ENCODE data around the gene CASZ1.

The CASZ1 gene

DNA sequence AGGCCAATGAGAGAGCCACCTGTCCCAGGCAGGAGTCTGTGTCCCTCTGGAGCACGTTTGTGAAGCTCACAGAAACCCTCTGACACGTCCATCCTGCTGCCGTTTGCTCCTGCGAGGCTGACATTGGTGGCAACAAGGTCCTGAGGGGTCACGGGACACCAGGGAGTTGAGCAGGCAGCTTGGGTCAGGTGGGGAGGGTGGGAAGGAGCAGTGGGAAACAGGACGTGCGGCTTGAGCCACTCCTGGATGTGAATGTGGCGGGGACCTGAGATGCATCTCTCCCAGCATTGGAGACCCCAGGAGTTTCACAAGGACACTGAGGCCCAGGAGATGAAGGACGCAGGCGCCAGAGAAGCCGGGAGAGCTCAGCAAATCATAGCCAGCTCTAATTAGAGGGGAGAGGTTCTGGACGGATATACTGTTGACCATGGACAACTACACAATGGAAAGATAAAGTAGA is 172.7 kb downstream of the CASZ1 start:
- DNase-seq (ENCODE audit: extremely low spot score, insufficient read length, low read depth): no peak
- no peak for FAIRE-seq

DNA sequence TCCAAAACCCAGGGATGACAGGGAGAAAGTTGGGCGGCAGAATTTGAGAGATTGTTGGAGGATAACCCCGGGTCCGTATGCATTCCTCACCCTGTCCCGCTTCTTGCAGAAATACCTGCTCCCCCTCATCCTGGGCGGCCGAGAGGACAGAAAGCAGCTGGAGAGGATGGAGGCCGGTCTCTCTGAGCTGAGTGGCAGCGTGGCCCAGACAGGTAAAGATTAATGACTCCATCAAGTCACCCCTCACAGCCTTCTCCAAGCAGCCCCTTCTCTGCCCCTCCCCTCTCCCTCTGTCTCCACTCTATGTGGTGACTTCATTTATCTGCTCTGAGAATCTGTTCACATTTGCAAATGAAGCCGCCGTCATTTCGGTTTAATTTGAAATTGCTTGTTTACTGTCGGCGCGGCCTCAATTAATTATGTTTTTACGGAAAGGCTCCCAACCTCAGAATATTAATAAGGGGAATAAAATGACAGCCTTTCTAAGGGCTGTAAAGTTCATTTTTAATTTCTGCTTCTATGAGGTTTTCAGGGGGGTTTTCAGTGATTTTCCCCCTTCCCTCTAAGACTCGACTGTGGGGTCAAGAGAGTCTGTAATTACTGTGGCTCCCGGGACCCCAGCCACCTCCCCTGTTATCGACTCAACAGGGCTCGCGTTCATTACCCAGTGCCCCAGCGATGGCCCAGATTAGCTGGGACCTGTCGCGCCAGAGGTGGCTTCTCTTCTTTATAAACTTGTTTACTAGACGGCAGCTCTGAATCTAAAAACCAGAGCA is 173.3 kb downstream of the CASZ1 start:
- DNase-seq (ENCODE audit: extremely low spot score, insufficient read length, low read depth) (no peak), FAIRE-seq (no peak)

DNA sequence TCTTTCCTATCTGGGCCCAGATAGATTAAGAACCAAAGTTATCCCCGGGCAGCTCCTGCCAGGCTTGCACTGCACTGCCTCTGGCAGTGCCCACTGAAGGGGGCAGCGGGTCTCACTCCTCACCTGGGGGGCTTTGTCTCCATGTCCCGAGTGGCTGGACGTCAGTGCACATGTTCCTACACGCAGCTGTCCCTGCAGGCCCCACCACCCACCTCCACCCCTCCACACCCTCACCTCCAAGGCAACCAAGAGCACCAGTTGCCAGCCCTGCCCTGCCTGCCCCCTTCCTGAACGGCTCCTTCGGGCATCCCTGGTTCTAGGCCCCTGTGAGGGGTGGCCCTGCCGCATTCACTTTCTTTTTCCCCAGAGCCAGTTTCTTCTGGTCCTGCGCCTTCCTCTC is 174.5 kb downstream of the CASZ1 start:
- FAIRE-seq (no peak), DNase-seq (ENCODE audit: extremely low spot score, insufficient read length, low read depth) (no peak)

DNA sequence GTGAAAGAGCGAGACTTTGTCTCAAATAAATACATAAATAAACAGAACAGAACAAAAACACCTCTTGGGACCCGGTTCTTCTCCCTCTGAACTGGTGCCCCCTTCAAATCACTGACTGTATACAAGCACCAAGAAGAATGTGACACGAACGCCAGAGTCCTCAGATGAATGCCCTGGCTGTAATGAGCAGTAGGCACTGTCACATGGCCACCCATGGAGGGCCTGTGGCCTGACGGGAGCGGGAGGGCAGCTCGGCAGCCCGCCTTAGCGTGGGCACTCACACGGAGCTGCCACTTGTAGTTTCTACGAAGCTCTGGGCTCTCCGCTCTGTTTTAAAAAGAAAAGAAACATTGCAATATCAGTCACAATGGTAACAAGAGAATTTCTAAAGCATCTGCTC is 175.7 kb downstream of the CASZ1 start:
- FAIRE-seq (no peak), DNase-seq (ENCODE audit: extremely low spot score, insufficient read length, low read depth) (no peak)

- no peak for DNase-seq (ENCODE audit: extremely low spot score, insufficient read length, low read depth)
Observed at GRCh38 chr1:10617931-10618885, 178.2 kb downstream of the CASZ1 start.

GRCh38 chr1:10617318-10617717 is 179.1 kb downstream of the CASZ1 start:
- DNase-seq (ENCODE audit: extremely low spot score, insufficient read length, low read depth) (no peak), FAIRE-seq (no peak)

More at GRCh38 chr1:10617931-10618885, 178.2 kb downstream of the CASZ1 start:
- no peak for FAIRE-seq

GRCh38 chr1:10616696-10617095 is 179.8 kb downstream of the CASZ1 start:
- DNase-seq (ENCODE audit: extremely low spot score, insufficient read length, low read depth) (no peak), FAIRE-seq (no peak)

DNA sequence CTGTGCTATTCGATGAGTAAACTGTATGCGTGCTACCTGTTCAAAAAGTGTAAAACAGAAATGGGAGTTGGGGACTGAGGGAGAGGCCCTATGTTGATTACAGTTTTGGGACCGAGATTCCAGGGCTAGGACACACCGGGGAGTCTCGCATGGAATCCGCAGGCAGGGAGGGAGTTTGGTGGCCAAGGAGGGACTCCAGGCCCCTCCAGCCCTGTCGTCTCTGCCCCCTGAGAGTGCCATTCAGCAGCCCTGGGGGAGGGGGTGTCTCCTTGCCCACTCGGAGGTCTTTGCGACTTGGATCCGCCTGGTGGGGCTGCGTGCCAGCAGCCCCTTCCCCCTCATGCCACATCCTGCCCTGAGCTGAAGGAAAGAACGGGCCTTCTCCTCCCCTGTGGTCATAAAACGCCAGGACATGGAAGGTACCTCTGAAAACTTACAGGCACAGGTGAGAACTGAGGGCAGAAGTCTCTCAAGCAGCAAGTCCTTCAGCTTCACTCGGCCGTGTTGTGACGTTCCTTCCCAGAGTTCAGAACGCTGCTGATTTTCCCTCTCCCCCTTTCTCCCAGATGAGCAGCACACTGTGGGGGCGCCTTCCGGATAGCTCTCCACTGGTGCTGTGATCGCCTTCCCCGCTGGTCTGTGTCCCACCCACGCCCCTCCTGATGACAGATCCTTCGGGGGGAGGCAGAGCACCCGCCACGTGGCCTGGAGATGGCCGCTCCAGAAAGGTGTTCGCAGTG is 180.3 kb downstream of the CASZ1 start:
- DNase-seq (ENCODE audit: extremely low spot score, insufficient read length, low read depth): no peak
- FAIRE-seq: no peak

- no peak for FAIRE-seq
Observed at GRCh38 chr1:10615332-10615731, 181.1 kb downstream of the CASZ1 start.

GRCh38 chr1:10614377-10615225 is 181.8 kb downstream of the CASZ1 start:
- DNase-seq (ENCODE audit: extremely low spot score, insufficient read length, low read depth) (no peak), FAIRE-seq (no peak)

More at GRCh38 chr1:10615332-10615731, 181.1 kb downstream of the CASZ1 start:
- no peak for DNase-seq (ENCODE audit: extremely low spot score, insufficient read length, low read depth)

- no peak for DNase-seq (ENCODE audit: extremely low spot score, insufficient read length, low read depth)
- FAIRE-seq: no peak
Observed at GRCh38 chr1:10613861-10614260, 182.6 kb downstream of the CASZ1 start.

- DNase-seq (ENCODE audit: extremely low spot score, insufficient read length, low read depth) (no peak), FAIRE-seq (no peak)
Observed at GRCh38 chr1:10613340-10613739, 183.1 kb downstream of the CASZ1 start.

DNA sequence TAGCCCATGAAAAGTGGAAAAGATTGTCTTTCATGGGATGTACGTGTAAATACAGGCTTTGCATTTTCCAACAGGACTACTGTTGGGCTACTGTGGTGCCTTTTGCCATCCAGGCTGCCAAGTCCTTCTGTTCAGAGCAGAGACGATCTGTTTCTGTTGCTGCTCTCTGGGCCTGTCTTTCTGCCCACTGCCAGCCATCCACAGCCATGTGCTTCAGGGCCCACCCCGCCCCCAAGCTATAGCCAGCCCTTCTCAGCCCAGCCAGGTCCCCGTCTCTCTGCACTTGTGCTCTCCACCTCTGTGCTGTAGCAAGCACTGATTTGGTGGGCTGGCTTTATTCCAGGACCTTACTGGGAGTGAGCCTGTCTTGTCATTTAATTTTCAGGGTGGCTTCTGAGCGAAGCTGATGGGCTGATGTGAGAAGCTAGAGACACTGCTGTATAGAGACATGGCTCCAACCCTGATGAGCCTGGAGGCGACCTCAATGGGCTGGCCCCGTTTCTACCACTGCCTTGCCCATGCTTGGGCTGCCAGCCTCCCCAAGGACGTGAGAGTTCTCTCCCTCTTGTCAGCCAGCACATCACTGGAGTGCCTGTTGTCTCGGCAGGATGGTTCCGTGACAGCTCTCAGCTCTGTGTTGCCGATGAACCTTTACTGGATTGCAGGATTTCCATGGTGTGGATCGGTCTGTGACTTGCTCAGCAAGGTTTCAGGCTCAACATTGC is 183.8 kb downstream of the CASZ1 start:
- FAIRE-seq: no peak

GRCh38 chr1:10610901-10611600 is 185.4 kb downstream of the CASZ1 start:
- DNase-seq (ENCODE audit: extremely low spot score, insufficient read length, low read depth): no peak

More for the DNA sequence above, 183.8 kb downstream of the CASZ1 start:
- no peak for DNase-seq (ENCODE audit: extremely low spot score, insufficient read length, low read depth)

DNA sequence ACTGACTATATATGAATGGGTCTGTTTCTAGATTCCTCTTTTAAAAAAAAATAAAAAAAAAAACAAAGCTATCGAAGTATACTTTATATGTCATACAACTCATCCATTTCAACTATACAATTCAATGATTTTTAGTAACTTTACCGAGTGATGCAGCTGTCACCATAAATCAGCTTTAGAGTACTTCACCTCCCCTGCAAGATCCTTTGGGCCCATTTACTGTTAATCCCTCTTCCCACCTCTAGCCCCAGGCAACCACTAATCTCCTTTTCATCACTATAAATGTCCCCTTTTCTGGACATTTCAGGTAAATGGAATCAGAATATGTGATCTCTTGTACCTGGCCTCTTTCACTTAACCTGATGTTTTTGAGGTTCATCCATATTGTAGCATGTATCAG is 187.8 kb downstream of the CASZ1 start:
- FAIRE-seq: no peak
- no peak for DNase-seq (ENCODE audit: extremely low spot score, insufficient read length, low read depth)

More at GRCh38 chr1:10610901-10611600, 185.4 kb downstream of the CASZ1 start:
- FAIRE-seq: no peak

GRCh38 chr1:10607228-10607627 is 189.2 kb downstream of the CASZ1 start:
- no peak for DNase-seq (ENCODE audit: extremely low spot score, insufficient read length, low read depth)
- no peak for FAIRE-seq

DNA sequence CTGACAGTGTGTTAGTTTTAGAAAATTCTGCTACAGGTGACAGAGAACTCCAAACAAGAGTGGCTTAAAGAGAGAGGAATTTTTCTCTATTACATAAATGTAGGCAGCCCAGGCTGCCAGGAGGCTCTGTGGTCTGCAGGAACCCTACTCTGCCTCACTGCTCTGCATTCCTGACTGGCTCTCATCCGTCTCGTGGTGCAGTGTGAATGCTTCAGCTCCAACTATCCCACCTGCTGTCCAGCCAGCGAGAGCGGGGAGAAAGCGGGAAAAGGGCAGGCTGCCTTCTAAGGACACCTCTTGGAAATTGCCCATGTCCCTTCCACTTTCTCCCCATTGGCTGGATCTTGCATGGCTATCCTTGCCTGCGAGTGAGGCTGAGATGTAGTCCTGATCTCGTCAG is 190.4 kb downstream of the CASZ1 start:
- FAIRE-seq (no peak), DNase-seq (ENCODE audit: extremely low spot score, insufficient read length, low read depth) (no peak)

DNA sequence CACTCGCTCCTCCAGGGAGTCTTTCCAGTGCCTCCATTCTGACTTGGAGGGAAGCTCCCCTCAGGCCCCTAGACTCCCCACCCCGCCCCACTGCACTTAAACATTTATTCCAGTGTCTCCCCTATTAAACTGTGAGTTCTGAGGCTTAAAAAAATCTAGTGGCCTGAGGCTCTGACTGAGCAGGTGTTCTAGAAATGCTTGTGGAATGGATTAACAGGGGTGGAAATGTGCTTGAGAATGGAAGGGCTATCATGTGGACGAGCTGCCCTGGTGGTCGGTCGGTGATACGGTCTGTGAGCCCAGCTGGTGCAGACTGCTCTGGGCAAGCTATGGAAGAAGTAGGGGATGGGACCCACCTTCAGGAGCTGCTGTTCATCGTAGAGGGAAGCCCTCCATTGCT is 191.5 kb downstream of the CASZ1 start:
- no peak for DNase-seq (ENCODE audit: extremely low spot score, insufficient read length, low read depth)
- FAIRE-seq: no peak

All from GM18507 (cell line).